GM12874 (cell line): ENCODE results near the gene MAP3K13.

Experiments used
- CTCF ChIP-seq: IDR thresholded peaks from 2 replicates; pipeline ENCODE4 v1.5.1; 2011; ENCODE audit warnings: low read depth, mild to moderate bottlenecking, control low read depth, low read length, moderate library complexity; ENCODE audit not compliant: insufficient read depth

The MAP3K13 gene

GRCh38 chr3:185362850-185363661 lies at the start of gene MAP3K13:
Gene MAP3K13 (plus strand): TSS chr3:185363136. CDS start chr3:185428582, 65,446 bp downstream.
- TF ChIP-seq CTCF: no peak

- no peak for TF ChIP-seq CTCF
Measured at GRCh38 chr3:185313693-185314246, 49.2 kb upstream of the MAP3K13 start.

GRCh38 chr3:185316740-185317412 lies 46.1 kb upstream of the MAP3K13 start:
- TF ChIP-seq CTCF: no peak

GRCh38 chr3:185317674-185318073 lies 45.3 kb upstream of the MAP3K13 start:
- TF ChIP-seq CTCF: no peak

GRCh38 chr3:185318141-185318540 lies 44.8 kb upstream of the MAP3K13 start:
- no peak for TF ChIP-seq CTCF

GRCh38 chr3:185319801-185320200 lies 43.1 kb upstream of the MAP3K13 start:
- no peak for TF ChIP-seq CTCF

- no peak for TF ChIP-seq CTCF
Measured at GRCh38 chr3:185320949-185321348, 42.0 kb upstream of the MAP3K13 start.
